Lower leg skin (tissue), 4 donors: ENCODE data around the gene LUZP1. TPM values are rescaled to one million over a fixed set of nuclear protein-coding genes. Genes with fewer than 3 reads are reported as not detected.
A peak's percentile ranks its signal among the peaks of the same experiment; 100 is the strongest.

Experiments
- DNase-seq, 2 donors: peaks; one replicate each; pipeline ENCODE4 v3.0.0-alpha.2; 2019; ENCODE audit warnings: low spot score in 2 of 2
- H3K4me3 ChIP-seq: fragments of 200-600 bp; sonication (generic); 2 replicates; pipeline ENCODE4 v1.5.1; 2017; ENCODE audit warnings: mild to moderate bottlenecking, low read depth; ENCODE audit not compliant: poor library complexity, severe bottlenecking
- CTCF ChIP-seq, 3 donors: fragments of 450-650 bp; IDR thresholded peaks; one replicate each; pipeline ENCODE4 v1.5.1; 2016; ENCODE audit warnings: antibody characterized with exemption in 3 of 3, mild to moderate bottlenecking in 3 of 3, moderate library complexity in 2 of 3
- POLR2A ChIP-seq, 2 donors: fragments of 450-650 bp; IDR thresholded peaks; one replicate each; pipeline ENCODE4 v1.6.1; 2016 to 2017; ENCODE audit warnings: antibody characterized with exemption in 2 of 2, mild to moderate bottlenecking in 1 of 2, moderate library complexity in 1 of 2
- WGBS, 2 donors: methylation state at CpG; one replicate each; pipeline ENCODE4 v1.1.5; 2018; 5-methylcytosine and 5-hydroxymethylcytosine counted together
- intact Hi-C: fragments of 100-400 bp; cut with DNase I; formaldehyde crosslinking; loops from one replicate; pipeline ENCODE4 v1.15.0; 2023; ENCODE audit warnings: low total_unique reads
- total RNA-seq, 4 donors: library from RNA; depleted of rRNA; stranded (reverse); fragments of >200 nt; gene quantifications; one replicate each; pipeline ENCODE4 v1.1.0, GENCODE V29; 2016

The LUZP1 gene
- total RNA-seq, 4 donors from 2014 or later = 14.2 to 25.5 (median 19.3) TPM

- DNase-seq = no peak
- 47 to 62% methylated on average over 10 of the region's 10 CpGs for WGBS, 2 donors
- TF ChIP-seq CTCF (IDR thresholded peaks at IDR 0.05) (no peak), POLR2A (IDR thresholded peaks at IDR 0.05) (no peak)
- intact Hi-C loops = no loop called here
- H3K4me3 ChIP-seq = no peak overlapping the region
Observed at GRCh38 chr1:23103001-23103889, 65.4 kb downstream of the LUZP1 start.

- no peak overlapping the region for H3K4me3 ChIP-seq
- TF ChIP-seq CTCF (IDR thresholded peaks at IDR 0.05) (no peak), POLR2A (IDR thresholded peaks at IDR 0.05) (no peak)
- intact Hi-C loops = no loop called here
- WGBS, 2 donors = 14 to 20% methylated on average over 1 of the region's 1 CpG
- no peak for DNase-seq
Observed at GRCh38 chr1:23102289-23102688, 66.4 kb downstream of the LUZP1 start.

- intact Hi-C loops = no loop called here
- TF ChIP-seq POLR2A (IDR thresholded peaks at IDR 0.05) (no peak), CTCF (IDR thresholded peaks at IDR 0.05) (no peak)
- DNase-seq = no peak
- WGBS, 2 donors = 42 to 62% methylated on average over 2 of the region's 2 CpGs
- H3K4me3 ChIP-seq = no peak overlapping the region
Observed at GRCh38 chr1:23101887-23102286, 66.8 kb downstream of the LUZP1 start.

GRCh38 chr1:23101101-23101827, 67.4 kb downstream of the LUZP1 start:
- no peak overlapping the region for H3K4me3 ChIP-seq
- WGBS, 2 donors = 92% methylated on average over 3 of the region's 3 CpGs
- TF ChIP-seq CTCF (IDR thresholded peaks at IDR 0.05) = no peak
- TF ChIP-seq POLR2A (IDR thresholded peaks at IDR 0.05) = no peak
- DNase-seq = no peak
- intact Hi-C loops = no loop called here

- WGBS, 2 donors = 42 to 51% methylated on average over 3 of the region's 3 CpGs
- peak; percentile 63 to 88 for DNase-seq
Observed at GRCh38 chr1:23100074-23100748, 68.4 kb downstream of the LUZP1 start.

More at GRCh38 chr1:23100074-23100748, 68.4 kb downstream of the LUZP1 start:
- intact Hi-C loops = no loop called here
- TF ChIP-seq POLR2A (IDR thresholded peaks at IDR 0.05) = no peak
- TF ChIP-seq CTCF (IDR thresholded peaks at IDR 0.05) = no peak
- no peak overlapping the region for H3K4me3 ChIP-seq
